A673 (cell line): Measurements from ENCODE around the gene FRMD4A. TPM values are rescaled to one million over a fixed set of nuclear protein-coding genes. Genes with fewer than 3 reads are reported as not detected.
A peak's percentile ranks its signal among the peaks of the same experiment; 100 is the strongest.

Experiments
- BruUV-seq: library from RNA; stranded (reverse); fragments of 400-500 nt; replicated peaks from 2 replicates; lab custom pipeline; 2021; lab: Mats Ljungman, UMichigan
- CTCF ChIA-PET: fragments of 300-600 bp; sonication (Branson Sonifier 250); formaldehyde crosslinking; loops from one replicate; lab custom pipeline; 2022; ENCODE audit warnings: antibody characterized with exemption; lab: Charles Lee
- POLR2A ChIA-PET: fragments of 300-600 bp; sonication (Branson Sonifier 250); formaldehyde crosslinking; loops from one replicate; lab custom pipeline; 2022; ENCODE audit warnings: antibody characterized with exemption; ENCODE audit not compliant: low non-redundant PET; lab: Charles Lee
- DNase-seq: peaks from one replicate; pipeline ENCODE4 v3.0.0-alpha.2; 2015; ENCODE audit warnings: low spot score
- H3K27ac ChIP-seq: fragments of 200-600 bp; sonication (generic); 2 replicates; pipeline ENCODE4 v1.5.1; 2016; ENCODE audit warnings: mixed run types, low read depth, mild to moderate bottlenecking, mixed read lengths, antibody characterized with exemption, low read length; ENCODE audit not compliant: poor library complexity, severe bottlenecking
- H3K27me3 ChIP-seq: fragments of 200-600 bp; sonication (generic); replicated peaks from 2 replicates; pipeline ENCODE4 v1.6.1; 2017; ENCODE audit warnings: mixed run types, low read depth, mild to moderate bottlenecking, mixed read lengths, antibody characterized with exemption, low read length; ENCODE audit not compliant: insufficient read depth, poor library complexity
- H3K36me3 ChIP-seq: fragments of 200-600 bp; sonication (generic); 2 replicates; pipeline ENCODE4 v1.6.1; 2016; ENCODE audit warnings: mixed run types, mild to moderate bottlenecking, mixed read lengths, antibody characterized with exemption, low read length; ENCODE audit not compliant: insufficient read depth, poor library complexity, severe bottlenecking
- H3K4me1 ChIP-seq: fragments of 200-600 bp; sonication (generic); 2 replicates; pipeline ENCODE4 v1.6.1; 2017; ENCODE audit warnings: mixed run types, mild to moderate bottlenecking, mixed read lengths, antibody characterized with exemption, low read length; ENCODE audit not compliant: insufficient read depth, poor library complexity, severe bottlenecking
- H3K4me3 ChIP-seq: fragments of 200-600 bp; sonication (generic); 2 replicates; pipeline ENCODE4 v1.5.1; 2016; ENCODE audit warnings: low read depth, mixed run types, mild to moderate bottlenecking, mixed read lengths, low read length; ENCODE audit not compliant: poor library complexity, severe bottlenecking
- H3K9me3 ChIP-seq: fragments of 200-600 bp; sonication (generic); 2 replicates; pipeline ENCODE4 v1.6.1; 2016; ENCODE audit warnings: mixed run types, low read depth, mild to moderate bottlenecking, mixed read lengths, antibody characterized with exemption, low read length; ENCODE audit not compliant: poor library complexity, severe bottlenecking
- CTCF ChIP-seq: fragments of 300-800, 200-600 bp; sonication (generic); conservative IDR thresholded peaks from 2 replicates; pipeline ENCODE4 v1.5.1; 2017; ENCODE audit warnings: low read depth, mild to moderate bottlenecking, antibody characterized with exemption, low read length, moderate library complexity, mixed read lengths
- EZH2 ChIP-seq: fragments of 200-600 bp; sonication (generic); IDR thresholded peaks from 2 replicates; pipeline ENCODE4 v1.6.1; 2017; ENCODE audit warnings: borderline replicate concordance, low read depth, mild to moderate bottlenecking, mixed read lengths, antibody characterized with exemption, low read length; ENCODE audit not compliant: poor library complexity, severe bottlenecking
- intact Hi-C: fragments of 100-400 bp; cut with micrococcal nuclease; formaldehyde crosslinking; loops from one replicate; pipeline ENCODE4 v1.10.0; 2022; ENCODE audit not compliant: unreplicated experiment
- total RNA-seq: library from RNA; stranded (reverse); gene quantifications from 2 replicates; pipeline ENCODE4 v1.2.3, GENCODE V29; 2021

FRMD4A gene
- total RNA-seq, 1 experiment from 2014 or later: 26.3 TPM

- ChIA-PET CTCF (interaction anchor here (1.5 kb wide), 1 partner anchor 29 kb away, joined by 3 read pairs; no protein-coding TSS in a partner anchor), POLR2A (interaction anchor here (0.6 kb wide), 1 partner anchor 9 kb away, joined by 10 read pairs; no protein-coding TSS in a partner anchor)
- DNase-seq: peak; percentile 99
- no peaks in the 10 kb centered on the region for H3K9me3 ChIP-seq
- intact Hi-C loops: no loop called here
- H3K4me3 ChIP-seq: no peak overlapping the region
- no peaks in the 10 kb centered on the region for H3K27me3 ChIP-seq
- TF ChIP-seq CTCF: no peak
- no peak for TF ChIP-seq EZH2
- H3K4me1 ChIP-seq: peaks cover 43% of the 10 kb centered on the region
- no TSS peak for BruUV-seq
- no peaks in the 10 kb centered on the region for H3K36me3 ChIP-seq
- H3K27ac ChIP-seq: peak overlapping the region; percentile 72
Measured at GRCh38 chr10:13712837-13713581, 617.7 kb downstream of the FRMD4A start.

- no peak for DNase-seq
- H3K4me1 ChIP-seq: peaks cover 48% of the 10 kb centered on the region
- ChIA-PET POLR2A (interaction anchor here (0.6 kb wide), 1 partner anchor 10 kb away, joined by 10 read pairs; no protein-coding TSS in a partner anchor), CTCF (no interaction called here)
- TSS peak; percentile 55 for BruUV-seq
- H3K27ac ChIP-seq: peak overlapping the region; percentile 72
- no peaks in the 10 kb centered on the region for H3K27me3 ChIP-seq
- TF ChIP-seq EZH2 (no peak), CTCF (no peak)
- no peaks in the 10 kb centered on the region for H3K9me3 ChIP-seq
- H3K36me3 ChIP-seq: no peaks in the 10 kb centered on the region
- intact Hi-C loops: no loop called here
- H3K4me3 ChIP-seq: no peak overlapping the region
Measured at GRCh38 chr10:13712476-13712836, 618.3 kb downstream of the FRMD4A start.

GRCh38 chr10:13711291-13711690, 619.4 kb downstream of the FRMD4A start:
- H3K4me3 ChIP-seq: no peak overlapping the region
- no peaks in the 10 kb centered on the region for H3K27me3 ChIP-seq
- peaks cover 54% of the 10 kb centered on the region for H3K4me1 ChIP-seq
- no peaks in the 10 kb centered on the region for H3K36me3 ChIP-seq
- no peaks in the 10 kb centered on the region for H3K9me3 ChIP-seq
- no TSS peak for BruUV-seq
- ChIA-PET CTCF (no interaction called here), POLR2A (no interaction called here)
- TF ChIP-seq EZH2 (no peak), CTCF (no peak)
- peak; percentile 60 for DNase-seq
- no peak overlapping the region for H3K27ac ChIP-seq
- intact Hi-C loops: no loop called here
